ENCODE results near the gene SLC39A11.

Gene SLC39A11

DNA sequence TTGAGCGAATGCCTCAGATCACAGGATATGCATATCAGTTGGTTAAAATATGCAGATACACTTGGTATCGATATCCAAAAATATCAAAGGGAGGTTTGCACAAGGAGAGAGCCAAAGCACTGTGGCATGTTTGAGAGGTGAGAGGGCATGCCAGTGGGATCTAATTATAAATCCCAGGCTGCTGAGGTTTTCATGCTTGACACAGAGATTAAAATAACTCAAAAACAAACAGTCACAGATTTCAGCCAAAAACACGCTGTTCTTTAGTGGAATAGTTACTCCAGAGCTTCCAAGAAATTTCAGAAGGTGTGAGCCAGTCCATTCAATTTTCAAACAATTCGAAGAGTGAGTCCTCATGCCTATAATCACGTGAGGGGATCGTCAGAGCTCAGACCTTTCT, 493.8 kb downstream of the SLC39A11 start:
- no peak overlapping the region for H3K4me3 ChIP-seq (ENCODE audit: low read depth, low read length)
- no peak for DNase-seq (ENCODE audit: low read depth, low spot score)
- TF ChIP-seq, protein P1, sequence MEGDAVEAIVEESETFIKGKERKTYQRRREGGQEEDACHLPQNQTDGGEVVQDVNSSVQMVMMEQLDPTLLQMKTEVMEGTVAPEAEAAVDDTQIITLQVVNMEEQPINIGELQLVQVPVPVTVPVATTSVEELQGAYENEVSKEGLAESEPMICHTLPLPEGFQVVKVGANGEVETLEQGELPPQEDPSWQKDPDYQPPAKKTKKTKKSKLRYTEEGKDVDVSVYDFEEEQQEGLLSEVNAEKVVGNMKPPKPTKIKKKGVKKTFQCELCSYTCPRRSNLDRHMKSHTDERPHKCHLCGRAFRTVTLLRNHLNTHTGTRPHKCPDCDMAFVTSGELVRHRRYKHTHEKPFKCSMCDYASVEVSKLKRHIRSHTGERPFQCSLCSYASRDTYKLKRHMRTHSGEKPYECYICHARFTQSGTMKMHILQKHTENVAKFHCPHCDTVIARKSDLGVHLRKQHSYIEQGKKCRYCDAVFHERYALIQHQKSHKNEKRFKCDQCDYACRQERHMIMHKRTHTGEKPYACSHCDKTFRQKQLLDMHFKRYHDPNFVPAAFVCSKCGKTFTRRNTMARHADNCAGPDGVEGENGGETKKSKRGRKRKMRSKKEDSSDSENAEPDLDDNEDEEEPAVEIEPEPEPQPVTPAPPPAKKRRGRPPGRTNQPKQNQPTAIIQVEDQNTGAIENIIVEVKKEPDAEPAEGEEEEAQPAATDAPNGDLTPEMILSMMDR (IDR thresholded peaks at IDR 0.05; ENCODE audit: low read depth, low read length): no peak
- in situ Hi-C loops (cut with HindIII; ENCODE audit: low sequenced_read_pairs): no loop called here

DNA sequence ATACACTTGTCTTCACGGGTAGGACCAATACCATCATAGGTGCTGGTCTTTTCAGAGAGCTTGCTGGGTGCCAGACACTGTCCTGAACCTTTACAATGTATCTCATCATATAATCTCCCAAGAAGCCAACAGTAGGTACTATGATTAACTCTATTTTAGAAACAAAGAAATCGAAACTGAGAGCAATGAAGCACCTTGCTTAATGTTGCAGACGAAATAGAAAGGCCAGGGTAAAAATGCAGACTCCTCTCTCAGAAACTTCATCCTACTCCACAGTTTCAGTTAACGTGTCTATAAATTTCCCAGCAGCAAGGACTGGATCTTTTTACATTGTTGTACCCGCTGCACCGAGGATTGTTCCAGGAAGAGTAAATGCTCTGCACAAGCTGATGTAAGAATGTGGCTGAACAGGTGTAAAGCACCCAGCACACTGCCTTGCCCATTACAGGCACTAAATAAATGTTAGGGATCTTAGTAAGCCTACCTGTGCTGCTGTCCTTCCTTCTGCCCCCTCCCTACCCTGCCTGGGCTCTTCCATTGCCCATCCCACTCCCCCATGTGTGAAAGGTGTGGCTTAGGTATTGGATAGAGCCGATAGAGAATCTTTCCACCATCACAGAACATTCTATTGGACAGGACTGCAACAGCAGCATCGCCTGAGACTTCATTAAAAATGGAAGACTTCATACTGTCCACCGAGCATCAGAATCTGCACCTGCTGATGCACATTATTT, 495.0 kb downstream of the SLC39A11 start:
- in situ Hi-C loops (cut with HindIII; ENCODE audit: low sequenced_read_pairs): no loop called here
- no peak overlapping the region for H3K4me3 ChIP-seq (ENCODE audit: low read depth, low read length)
- no peak for DNase-seq (ENCODE audit: low read depth, low spot score)
- TF ChIP-seq, protein P1 (IDR thresholded peaks at IDR 0.05; ENCODE audit: low read depth, low read length): no peak

Data from astrocyte of the spinal cord (primary cell).